GM12872 (cell line): Measurements from ENCODE around the gene LRP1.

ENCODE experiments used
- CTCF ChIP-seq: IDR thresholded peaks from 3 replicates; pipeline ENCODE4 v1.5.1; 2011; ENCODE audit warnings: low read depth, mild to moderate bottlenecking, low read length, moderate library complexity; ENCODE audit not compliant: insufficient read depth

LRP1 gene

GRCh38 chr12:57127726-57128518 is at the start of gene LRP1:
Gene LRP1 (plus strand): TSS chr12:57128483. CDS start chr12:57128965, 482 bp downstream.
- no peak for TF ChIP-seq CTCF

- no peak for TF ChIP-seq CTCF
Measured at GRCh38 chr12:57078519-57079404, 49.5 kb upstream of the LRP1 start, which contains the start of gene NEMP1. Gene NEMP1 (minus strand): TSS chr12:57078791. CDS start chr12:57078745, 46 bp downstream.

GRCh38 chr12:57079821-57080220 is 48.5 kb upstream of the LRP1 start:
- no peak for TF ChIP-seq CTCF

- no peak for TF ChIP-seq CTCF
Measured at GRCh38 chr12:57080855-57081254, 47.4 kb upstream of the LRP1 start.

- TF ChIP-seq CTCF, result no peak
Measured at GRCh38 chr12:57085999-57086492, 42.2 kb upstream of the LRP1 start.

GRCh38 chr12:57086493-57087009 is 41.7 kb upstream of the LRP1 start:
- peak; percentile 47 for TF ChIP-seq CTCF
